Measurements from ENCODE around the gene SUSD3. TPM values are rescaled to one million over a fixed set of nuclear protein-coding genes. Genes with fewer than 3 reads are reported as not detected.

SUSD3 gene
- total and polyA plus RNA-seq, 2 donors (not counting 3 experiments of a cell fraction or from before 2014, with no cell fraction given): not detected

DNA sequence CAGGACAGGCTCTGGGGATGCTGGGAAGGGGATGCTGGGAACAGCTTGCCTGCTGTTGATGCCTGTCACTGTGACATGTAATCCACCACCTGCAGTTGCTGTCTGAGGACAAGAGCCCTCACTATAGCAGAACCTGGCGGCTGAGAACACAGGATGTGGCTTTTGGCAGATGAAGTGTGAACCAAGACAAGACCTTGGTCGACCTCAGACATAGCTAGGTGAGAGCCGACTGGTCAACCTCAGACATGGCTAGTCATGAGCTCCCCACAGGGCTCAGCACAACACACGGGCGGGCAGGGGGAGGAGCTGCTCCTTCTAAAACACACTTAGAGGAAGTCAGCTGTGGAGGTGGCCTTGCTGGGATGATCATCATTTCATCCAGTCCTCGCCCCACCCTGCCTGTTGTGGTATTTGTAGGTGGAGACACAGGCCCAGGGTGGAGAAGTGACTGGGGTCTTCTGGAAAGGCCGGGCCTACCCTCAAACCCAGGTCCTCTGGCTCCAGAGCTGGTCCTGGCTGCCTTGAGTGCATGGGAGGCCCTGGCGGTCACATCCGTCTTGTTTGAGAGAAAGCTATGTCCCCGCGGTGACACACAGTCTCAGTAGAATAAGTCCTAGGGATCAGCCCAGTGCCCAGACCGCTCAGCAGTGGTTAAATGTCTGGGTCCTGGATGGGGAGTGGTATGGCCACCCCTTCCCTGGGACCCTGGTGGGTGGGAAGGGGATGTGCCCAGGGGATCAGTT, 6.1 kb downstream of the SUSD3 start:
- no peak overlapping the region for H3K4me3 ChIP-seq (replicated peaks in 1 of 3; ENCODE audit: insufficient read depth in 1 of 3, low read depth in 1 of 3, low read length in 3 of 3)
- ChIA-PET POLR2A (no interaction called here), CTCF (interaction anchor here (1.7 kb wide), 1 partner anchor 17 kb away, joined by 5 read pairs; no protein-coding TSS in a partner anchor)
- peaks cover 0 to 5% of the 10 kb centered on the region in 2 experiments for H3K27me3 ChIP-seq (ENCODE audit: control insufficient read depth in 2 of 2, insufficient read depth in 2 of 2, low read length in 2 of 2)
- no peaks in the 10 kb centered on the region for H4K20me1 ChIP-seq (replicated peaks; ENCODE audit: control insufficient read depth, extremely low read depth, insufficient read depth, low read length)
- no peak overlapping the region for H3K27ac ChIP-seq (ENCODE audit: insufficient read depth, low read depth, low read length)
- TF ChIP-seq MYC (IDR thresholded peaks at IDR 0.05; ENCODE audit: low read depth, low read length) (no peak), POLR2A (IDR thresholded peaks at IDR 0.05; ENCODE audit: low read depth, low read length) (no peak), POLR2AphosphoS5 (IDR thresholded peaks at IDR 0.05; ENCODE audit: insufficient read depth, low read depth, low read length) (no peak), EZH2 (IDR thresholded peaks at IDR 0.05; ENCODE audit: borderline replicate concordance, low read depth, low read length, severe bottlenecking) (no peak), FOS (IDR thresholded peaks at IDR 0.05; ENCODE audit: borderline replicate concordance, insufficient read depth, low read length) (no peak), JUN (IDR thresholded peaks at IDR 0.05; ENCODE audit: borderline replicate concordance, insufficient read depth, insufficient read length, low read depth) (no peak), GATA2 (IDR thresholded peaks at IDR 0.05; ENCODE audit: insufficient read depth, insufficient read length, low read depth, low read length) (no peak)
- TF ChIP-seq, protein P1, sequence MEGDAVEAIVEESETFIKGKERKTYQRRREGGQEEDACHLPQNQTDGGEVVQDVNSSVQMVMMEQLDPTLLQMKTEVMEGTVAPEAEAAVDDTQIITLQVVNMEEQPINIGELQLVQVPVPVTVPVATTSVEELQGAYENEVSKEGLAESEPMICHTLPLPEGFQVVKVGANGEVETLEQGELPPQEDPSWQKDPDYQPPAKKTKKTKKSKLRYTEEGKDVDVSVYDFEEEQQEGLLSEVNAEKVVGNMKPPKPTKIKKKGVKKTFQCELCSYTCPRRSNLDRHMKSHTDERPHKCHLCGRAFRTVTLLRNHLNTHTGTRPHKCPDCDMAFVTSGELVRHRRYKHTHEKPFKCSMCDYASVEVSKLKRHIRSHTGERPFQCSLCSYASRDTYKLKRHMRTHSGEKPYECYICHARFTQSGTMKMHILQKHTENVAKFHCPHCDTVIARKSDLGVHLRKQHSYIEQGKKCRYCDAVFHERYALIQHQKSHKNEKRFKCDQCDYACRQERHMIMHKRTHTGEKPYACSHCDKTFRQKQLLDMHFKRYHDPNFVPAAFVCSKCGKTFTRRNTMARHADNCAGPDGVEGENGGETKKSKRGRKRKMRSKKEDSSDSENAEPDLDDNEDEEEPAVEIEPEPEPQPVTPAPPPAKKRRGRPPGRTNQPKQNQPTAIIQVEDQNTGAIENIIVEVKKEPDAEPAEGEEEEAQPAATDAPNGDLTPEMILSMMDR (IDR thresholded peaks at IDR 0.05; ENCODE audit: extremely low read depth in 1 of 2, insufficient read depth in 1 of 2, low read depth in 1 of 2, low read length in 2 of 2): no peak
- TF ChIP-seq, protein P2, sequence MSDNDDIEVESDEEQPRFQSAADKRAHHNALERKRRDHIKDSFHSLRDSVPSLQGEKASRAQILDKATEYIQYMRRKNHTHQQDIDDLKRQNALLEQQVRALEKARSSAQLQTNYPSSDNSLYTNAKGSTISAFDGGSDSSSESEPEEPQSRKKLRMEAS (IDR thresholded peaks at IDR 0.05; ENCODE audit: insufficient read depth, insufficient read length): no peak
- FAIRE-seq (no peak), DNase-seq (ENCODE audit: low read depth, low spot score) (no peak)
- dilution Hi-C loops (cut with MboI; ENCODE audit: extremely low pct_ligation_motif_present, low sequenced_read_pairs) (no loop called here), intact Hi-C loops (cut with micrococcal nuclease) (no loop called here)
- no TSS peak for BruUV-seq (replicated peaks)
- no peaks in the 10 kb centered on the region for H3K9me1 ChIP-seq (replicated peaks; ENCODE audit: control insufficient read depth, extremely low read depth, insufficient read depth, low read length)
- no peak overlapping the region for H3K9ac ChIP-seq (replicated peaks; ENCODE audit: extremely low read depth, insufficient read depth, low read length)
- no peaks in the 10 kb centered on the region for H3K79me2 ChIP-seq (ENCODE audit: control insufficient read depth, insufficient read depth, low read length)
- no peaks in the 10 kb centered on the region for H3K4me1 ChIP-seq (ENCODE audit: control insufficient read depth, extremely low read depth, insufficient read depth, low read length)
- H3K36me3 ChIP-seq (ENCODE audit: control insufficient read depth in 2 of 2, extremely low read depth in 1 of 2, insufficient read depth in 2 of 2, low read length in 2 of 2): no peaks in the 10 kb centered on the region
- no peak overlapping the region for H3K4me2 ChIP-seq (ENCODE audit: insufficient read depth, low read length)
- H2AFZ ChIP-seq (ENCODE audit: low read depth, low read length): no peak overlapping the region
- no peaks in the 10 kb centered on the region for H3K9me3 ChIP-seq (replicated peaks; ENCODE audit: control insufficient read depth, insufficient read depth, low read length)

Measured in endothelial cell of umbilical vein (primary cell).